Trophoblast cell (in vitro differentiated cells and primary cell): Measurements from ENCODE around the gene NPM3.

Source experiments
- DNase-seq, 2 donors: peaks; one replicate each; pipeline ENCODE4 v3.0.0-alpha.2; 2016
- H2AFZ ChIP-seq: 2 replicates; pipeline ENCODE4 v1.6.1; 2013; ENCODE audit warnings: low read length, moderate library complexity, mild to moderate bottlenecking; ENCODE audit not compliant: insufficient read depth, poor library complexity
- H2AK5ac ChIP-seq: 2 replicates; pipeline ENCODE4 v1.6.1; 2013; ENCODE audit warnings: mild to moderate bottlenecking, low read length
- H2BK120ac ChIP-seq: 2 replicates; pipeline ENCODE4 v1.6.1; 2013; ENCODE audit warnings: low read length, mild to moderate bottlenecking, moderate library complexity; ENCODE audit not compliant: insufficient read depth, poor library complexity
- H2BK12ac ChIP-seq: 2 replicates; pipeline ENCODE4 v1.6.1; 2013; ENCODE audit warnings: mild to moderate bottlenecking, low read length, moderate library complexity
- H2BK5ac ChIP-seq: 2 replicates; pipeline ENCODE4 v1.6.1; 2013; ENCODE audit warnings: low read length, low read depth, moderate library complexity, mild to moderate bottlenecking; ENCODE audit not compliant: poor library complexity
- H3K14ac ChIP-seq: 2 replicates; pipeline ENCODE4 v1.6.1; 2013; ENCODE audit warnings: mild to moderate bottlenecking, low read length
- H3K18ac ChIP-seq: 2 replicates; pipeline ENCODE4 v1.6.1; 2013; ENCODE audit warnings: mild to moderate bottlenecking, low read length
- H3K23ac ChIP-seq: 2 replicates; pipeline ENCODE4 v1.6.1; 2013; ENCODE audit warnings: low read length
- H3K27ac ChIP-seq: 2 replicates; pipeline ENCODE4 v1.5.1; 2013; ENCODE audit warnings: low read depth, mild to moderate bottlenecking, inconsistent platforms, low read length, moderate library complexity
- H3K27me3 ChIP-seq: 2 replicates; pipeline ENCODE4 v1.6.1; 2013; ENCODE audit warnings: inconsistent platforms, mild to moderate bottlenecking, low read length, moderate library complexity; ENCODE audit not compliant: insufficient read depth
- H3K36me3 ChIP-seq, 2 experiments: 1 replicate in 1 of 2; 2 replicates in 1 of 2; pipeline ENCODE4 v1.6.1; 2013; ENCODE audit warnings: low read length in 2 of 2, mild to moderate bottlenecking in 2 of 2, moderate library complexity in 1 of 2; ENCODE audit not compliant: insufficient read depth in 2 of 2, control insufficient read depth in 1 of 2
- H3K4ac ChIP-seq: 2 replicates; pipeline ENCODE4 v1.6.1; 2013; ENCODE audit warnings: low read depth, mild to moderate bottlenecking, low read length, moderate library complexity
- H3K4me1 ChIP-seq, 2 experiments: 1 replicate in 1 of 2; 2 replicates in 1 of 2; pipeline ENCODE4 v1.6.1; 2013; ENCODE audit warnings: low read length in 2 of 2, mild to moderate bottlenecking in 2 of 2, moderate library complexity in 1 of 2; ENCODE audit not compliant: insufficient read depth in 2 of 2, control insufficient read depth in 1 of 2
- H3K4me2 ChIP-seq: 2 replicates; pipeline ENCODE4 v1.6.1; 2013; ENCODE audit warnings: inconsistent platforms, mild to moderate bottlenecking, low read length, moderate library complexity
- H3K4me3 ChIP-seq: 2 replicates; pipeline ENCODE4 v1.5.1; 2013; ENCODE audit warnings: mild to moderate bottlenecking, low read depth, low read length, inconsistent platforms
- H3K79me1 ChIP-seq: one replicate; pipeline ENCODE4 v1.6.1; 2013; ENCODE audit warnings: low read length
- H3K79me2 ChIP-seq: 2 replicates; pipeline ENCODE4 v1.6.1; 2013; ENCODE audit warnings: low read length, mild to moderate bottlenecking; ENCODE audit not compliant: control insufficient read depth, insufficient read depth, poor library complexity
- H3K9ac ChIP-seq: 2 replicates; pipeline ENCODE4 v1.6.1; 2013; ENCODE audit warnings: mild to moderate bottlenecking, low read length
- H3K9me3 ChIP-seq: 2 replicates; pipeline ENCODE4 v1.6.1; 2013; ENCODE audit warnings: low read depth, mild to moderate bottlenecking, control low read depth, inconsistent platforms, low read length; ENCODE audit not compliant: insufficient read depth
- H4K12ac ChIP-seq: 2 replicates; pipeline ENCODE4 v1.6.1; 2013; ENCODE audit warnings: low read depth, mild to moderate bottlenecking, low read length, moderate library complexity
- H4K8ac ChIP-seq: 2 replicates; pipeline ENCODE4 v1.6.1; 2013; ENCODE audit warnings: low read depth, mild to moderate bottlenecking, low read length, moderate library complexity
- H4K91ac ChIP-seq: one replicate; pipeline ENCODE4 v1.6.1; 2013; ENCODE audit warnings: low read depth, mild to moderate bottlenecking, low read length, moderate library complexity
- WGBS: extraction: QIAGEN DNeasy Blood & Tissue Kit; methylation state at CpG from one replicate; pipeline ENCODE4 v1.1.7; 2013; ENCODE audit warnings: missing lambda C conversion rate; ENCODE audit not compliant: insufficient read length, insufficient coverage; ENCODE audit errors: extremely low coverage; 5-methylcytosine and 5-hydroxymethylcytosine counted together

NPM3 gene

DNA sequence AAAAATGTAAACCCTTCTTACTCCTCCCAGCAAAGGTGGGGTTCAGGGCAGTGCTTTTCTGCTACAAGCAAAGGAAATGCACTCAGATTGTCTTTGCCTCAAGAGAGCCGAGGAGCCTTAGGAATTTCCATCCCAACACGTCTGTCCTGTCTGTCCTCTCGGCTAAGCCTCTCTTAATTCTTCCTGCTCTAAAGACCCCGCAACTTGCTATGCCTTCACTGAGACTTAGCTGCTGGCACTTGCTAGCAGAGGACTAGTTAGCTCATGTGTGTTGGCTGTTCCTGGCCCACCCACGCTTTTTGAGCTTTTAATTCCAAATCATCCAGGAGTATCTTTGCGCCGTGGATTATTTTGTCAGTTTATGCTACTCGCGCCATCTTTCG lies 481 bp upstream of the NPM3 start:
- Histone ChIP-seq H3K23ac (no peak overlapping the region), H2AK5ac (no peak overlapping the region), H2BK120ac (no peak overlapping the region), H3K4me2 (peak overlapping the region; percentile 98), H3K18ac (no peak overlapping the region), H4K8ac (peak overlapping the region; percentile 82), H3K4ac (no peak overlapping the region), H3K14ac (peak overlapping the region; percentile 40), H3K36me3 (peaks cover 17 to 24% of the 10 kb centered on the region in 2 experiments), H3K9ac (peak overlapping the region; percentile 14), H3K27ac (no peak overlapping the region), H3K4me3 (no peak overlapping the region), H2BK5ac (no peak overlapping the region), H3K27me3 (peaks cover 10% of the 10 kb centered on the region), H3K4me1 (peaks cover 14 to 27% of the 10 kb centered on the region in 2 experiments), H3K79me2 (no peaks in the 10 kb centered on the region), H2AFZ (peak overlapping the region; percentile 35), H4K91ac (no peak overlapping the region), H4K12ac (peak overlapping the region; percentile 31), H3K79me1 (peaks cover 2% of the 10 kb centered on the region), H2BK12ac (no peak overlapping the region), H3K9me3 (peaks cover 3% of the 10 kb centered on the region)
- peak in 1 of 2 donors; percentile 30 for DNase-seq
- WGBS = no CpG with 5 or more reads among the region's 10 CpGs

DNA sequence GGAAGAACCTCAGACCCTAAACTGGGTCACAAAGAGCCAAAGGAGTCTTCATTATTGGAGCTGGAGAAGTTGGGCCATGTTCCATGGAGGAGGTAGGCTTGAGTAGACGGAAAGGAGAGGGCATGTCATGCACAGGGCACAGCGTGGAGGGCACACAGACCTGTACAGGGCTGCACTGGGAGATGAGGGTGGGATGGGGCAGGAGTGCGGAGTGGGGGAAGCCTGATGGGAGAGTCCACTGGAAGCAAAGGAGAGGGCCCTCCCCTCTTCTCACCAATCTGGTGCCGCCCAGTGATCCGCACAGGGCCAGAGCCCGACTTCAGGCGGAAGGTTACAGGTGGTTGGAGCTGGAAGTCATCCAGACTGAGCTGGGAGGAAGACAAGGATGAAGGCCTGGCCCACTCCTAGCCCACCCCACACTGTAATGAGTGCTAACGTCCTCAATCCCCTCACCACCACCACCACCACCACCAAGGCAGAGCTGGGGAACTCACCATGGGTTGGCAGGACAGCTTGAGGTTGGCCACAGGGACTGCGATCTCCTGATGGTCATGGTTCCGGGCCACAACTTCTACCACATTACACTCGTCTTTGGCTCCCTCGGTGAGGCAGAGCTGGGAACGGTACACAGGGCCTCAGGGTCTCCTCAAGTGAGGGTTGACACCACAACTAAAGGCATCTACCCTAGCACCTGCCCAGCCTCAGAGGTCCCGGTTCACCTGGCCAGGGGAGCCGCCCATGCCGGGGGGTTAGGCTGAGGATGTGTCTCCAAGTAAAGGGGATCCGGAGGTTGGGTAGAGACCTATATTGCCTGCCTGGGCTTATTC lies 1.0 kb downstream of the NPM3 start:
- no peak overlapping the region for H2AFZ ChIP-seq
- no peak overlapping the region for H4K91ac ChIP-seq
- H3K18ac ChIP-seq = no peak overlapping the region
- no peaks in the 10 kb centered on the region for H3K79me2 ChIP-seq
- H3K23ac ChIP-seq = no peak overlapping the region
- peak overlapping the region; percentile 44 for H4K8ac ChIP-seq
- peak overlapping the region; percentile 98 for H3K4me2 ChIP-seq
- H3K4me1 ChIP-seq = peaks cover 14 to 27% of the 10 kb centered on the region in 2 experiments
- H3K36me3 ChIP-seq = peaks cover 7 to 17% of the 10 kb centered on the region in 2 experiments
- peak overlapping the region; percentile 84 for H3K4me3 ChIP-seq
- no peak overlapping the region for H3K27ac ChIP-seq
- WGBS = no CpG with 5 or more reads among the region's 17 CpGs
- H4K12ac ChIP-seq = no peak overlapping the region
- no peak overlapping the region for H2BK12ac ChIP-seq
- peaks cover 2% of the 10 kb centered on the region for H3K79me1 ChIP-seq
- no peak overlapping the region for H2BK5ac ChIP-seq
- no peak overlapping the region for H3K4ac ChIP-seq
- no peak overlapping the region for H2BK120ac ChIP-seq
- no peak for DNase-seq
- H3K9ac ChIP-seq = peak overlapping the region; percentile 54
- no peak overlapping the region for H2AK5ac ChIP-seq
- no peak overlapping the region for H3K14ac ChIP-seq
- peaks cover 9% of the 10 kb centered on the region for H3K9me3 ChIP-seq
- H3K27me3 ChIP-seq = peaks cover 26% of the 10 kb centered on the region

DNA sequence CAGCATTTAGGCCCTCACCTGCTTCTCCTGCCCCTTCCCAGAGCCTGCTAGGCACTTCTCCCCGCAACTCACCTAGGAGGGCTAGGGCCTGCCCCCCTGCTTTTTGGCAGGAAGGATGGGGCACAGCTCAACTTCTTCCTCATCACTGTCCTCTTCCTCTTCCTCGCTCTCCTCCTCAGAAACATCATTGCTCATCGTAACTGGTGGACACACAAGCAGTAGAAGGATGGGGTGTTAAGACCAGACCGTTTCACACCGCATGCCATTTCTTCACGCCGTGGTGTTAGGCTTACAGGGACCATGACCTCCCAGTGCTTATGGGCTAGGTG lies 1.6 kb downstream of the NPM3 start:
- Histone ChIP-seq H2BK12ac (no peak overlapping the region), H4K91ac (no peak overlapping the region), H3K36me3 (peaks cover 3 to 12% of the 10 kb centered on the region in 2 experiments), H3K79me1 (peaks cover 2% of the 10 kb centered on the region), H3K27ac (no peak overlapping the region), H3K4me1 (peaks cover 14 to 27% of the 10 kb centered on the region in 2 experiments), H4K12ac (no peak overlapping the region), H3K4ac (no peak overlapping the region), H2BK120ac (no peak overlapping the region), H2AK5ac (no peak overlapping the region), H2AFZ (no peak overlapping the region), H3K4me3 (no peak overlapping the region), H3K4me2 (no peak overlapping the region), H3K14ac (no peak overlapping the region), H3K18ac (no peak overlapping the region), H3K27me3 (peaks cover 31% of the 10 kb centered on the region), H4K8ac (no peak overlapping the region), H3K9me3 (peaks cover 9% of the 10 kb centered on the region), H3K23ac (no peak overlapping the region), H3K79me2 (no peaks in the 10 kb centered on the region), H2BK5ac (no peak overlapping the region), H3K9ac (no peak overlapping the region)
- WGBS = no CpG with 5 or more reads among the region's 7 CpGs
- DNase-seq = no peak

DNA sequence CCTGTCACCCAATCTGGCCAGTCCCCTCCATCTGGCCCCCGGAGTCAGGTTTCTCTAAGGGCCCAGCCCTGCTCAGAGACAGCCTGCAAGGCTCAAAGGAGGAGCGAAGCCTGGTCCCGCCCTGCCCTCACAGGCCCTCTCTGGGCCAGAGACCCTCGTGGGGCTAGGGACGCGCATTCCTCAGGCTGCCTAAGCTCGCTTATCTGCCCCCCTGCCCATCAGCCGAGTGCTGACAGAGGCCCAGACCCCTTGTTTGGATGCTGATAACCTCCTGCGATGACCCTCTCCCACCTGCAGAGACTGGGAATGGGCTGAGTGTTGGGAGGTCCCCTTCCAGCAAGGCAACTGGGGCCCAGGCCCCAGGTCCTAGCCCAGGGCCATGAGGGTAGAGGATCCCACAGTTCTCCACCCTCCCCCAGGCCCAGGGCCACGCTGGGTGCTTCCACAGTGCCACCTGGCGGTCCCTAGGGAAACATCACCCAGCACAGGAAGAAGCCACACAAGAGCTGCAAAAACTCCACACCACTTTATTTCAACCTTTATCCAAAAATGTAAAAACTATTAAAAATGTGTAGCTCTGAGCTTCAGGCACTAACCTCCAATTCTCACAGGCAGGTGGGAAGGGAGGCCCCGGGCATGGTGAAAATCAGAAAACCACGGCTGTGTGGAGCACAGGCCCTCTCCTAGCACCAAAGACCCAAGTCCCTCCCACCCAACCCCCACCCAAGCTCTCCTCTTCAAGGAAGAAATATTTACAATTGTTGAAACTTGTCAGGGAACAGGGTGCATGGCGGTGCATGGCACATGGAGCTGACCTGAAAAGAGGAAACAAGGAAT lies 2.2 kb downstream of the NPM3 start:
- Histone ChIP-seq H3K14ac (no peak overlapping the region), H2BK120ac (no peak overlapping the region), H3K23ac (no peak overlapping the region), H4K91ac (no peak overlapping the region), H3K36me3 (peaks cover 2 to 8% of the 10 kb centered on the region in 2 experiments), H3K4me2 (no peak overlapping the region), H2AK5ac (no peak overlapping the region), H3K9me3 (peaks cover 9% of the 10 kb centered on the region), H3K9ac (no peak overlapping the region), H3K79me2 (no peaks in the 10 kb centered on the region), H2BK12ac (no peak overlapping the region), H3K79me1 (peaks cover 2% of the 10 kb centered on the region), H3K4ac (no peak overlapping the region), H4K12ac (no peak overlapping the region), H3K4me3 (no peak overlapping the region), H3K27ac (no peak overlapping the region), H3K18ac (no peak overlapping the region), H4K8ac (no peak overlapping the region), H3K27me3 (peaks cover 36% of the 10 kb centered on the region), H2AFZ (no peak overlapping the region), H3K4me1 (peaks cover 14 to 27% of the 10 kb centered on the region in 2 experiments), H2BK5ac (no peak overlapping the region)
- WGBS = no CpG with 5 or more reads among the region's 14 CpGs
- DNase-seq = peak; percentile 50 to 79
